Activated CD4-positive, alpha-beta T cell treated with anti-CD3 and anti-CD28 coated beads for 36 hours (primary cell): Measurements from ENCODE around the gene NUP210. TPM values are rescaled to one million over a fixed set of nuclear protein-coding genes. Genes with fewer than 3 reads are reported as not detected.

ENCODE experiments used
- ATAC-seq: fragments of 200-7000 bp; cut with Tn5 transposase; one replicate; pipeline ENCODE4 v1.10.0; 2021; ENCODE audit warnings: mild to moderate bottlenecking, moderate library complexity
- CTCF ChIA-PET: fragments of 350-600 bp; sonication (Branson Sonifier 250); formaldehyde crosslinking; loops from one replicate; lab custom pipeline; 2021; ENCODE audit warnings: antibody characterized with exemption; lab: Charles Lee
- POLR2A ChIA-PET: fragments of 350-600 bp; sonication (Branson Sonifier 250); formaldehyde crosslinking; loops from one replicate; lab custom pipeline; 2021; ENCODE audit warnings: antibody characterized with exemption, inconsistent platforms; lab: Charles Lee
- DNase-seq: peaks from one replicate; pipeline ENCODE4 v3.0.0-alpha.2; 2020
- H3K27ac Mint-ChIP-seq: one replicate; pipeline ENCODE4 v1.8.0; 2021; ENCODE audit warnings: mixed read lengths
- H3K27me3 Mint-ChIP-seq: one replicate; pipeline ENCODE4 v1.8.0; 2021; ENCODE audit warnings: mixed read lengths
- H3K36me3 Mint-ChIP-seq: one replicate; pipeline ENCODE4 v1.8.0; 2021; ENCODE audit warnings: low read depth, mixed read lengths
- H3K4me1 Mint-ChIP-seq: one replicate; pipeline ENCODE4 v1.8.0; 2021; ENCODE audit warnings: mixed read lengths
- H3K4me3 Mint-ChIP-seq: one replicate; pipeline ENCODE4 v1.8.0; 2021; ENCODE audit warnings: mild to moderate bottlenecking, moderate library complexity, mixed read lengths
- H3K9me3 Mint-ChIP-seq: one replicate; pipeline ENCODE4 v1.8.0; 2021; ENCODE audit warnings: low read depth, mixed read lengths
- intact Hi-C, 2 experiments: fragments of 100-400 bp; cut with DNase I in 1 of 2; cut with micrococcal nuclease in 1 of 2; formaldehyde crosslinking; loops; one replicate each; pipeline versions ENCODE4 v1.14.2 to v1.15.1; 2022 to 2024; cut with DNase I, micrococcal nuclease
- total RNA-seq, 2 experiments: library from RNA; stranded (reverse); gene quantifications; one replicate each; pipeline ENCODE4 v1.2.3, GENCODE V29; 2021

The NUP210 gene
- 100 to 1,000 TPM; 117 to 123 TPM for total RNA-seq

- peak within 1 kb of the TSS; percentile 99 for H3K27ac Mint-ChIP-seq
- intact Hi-C loops: loop anchor here (1.0 to 10.0 kb wide), 5 partner anchors 8 to 705 kb away; partner anchors contain the start of genes CHCHD4 (in 1 of the 2), HDAC11 (in 1 of the 2) and TMEM43 (in 1 of the 2)
Measured at GRCh38 chr3:13420045-13420830, at the start of gene NUP210. Gene NUP210, minus strand, starts transcription at chr3:13420322. Its CDS starts 96 bp downstream, at chr3:13420226.

GRCh38 chr3:13466781-13467180 lies 46.7 kb upstream of the NUP210 start:
- Mint-ChIP-seq H3K27me3 (no peaks in the 10 kb centered on the region), H3K4me1 (no peaks in the 10 kb centered on the region), H3K4me3 (no peak overlapping the region), H3K9me3 (no peaks in the 10 kb centered on the region), H3K27ac (no peak overlapping the region), H3K36me3 (no peaks in the 10 kb centered on the region)
- POLR2A ChIA-PET: no interaction called here
- ATAC-seq (no peak), DNase-seq (no peak)
- CTCF ChIA-PET: interaction anchor here (0.5 to 1.1 kb wide), 5 partner anchors 11 to 191 kb away, joined by 3 read pairs; no protein-coding TSS in a partner anchor
- intact Hi-C loops: no loop called here

More at GRCh38 chr3:13420045-13420830, at the start of gene NUP210:
- CTCF ChIA-PET: interaction anchor here (0.6 to 2.5 kb wide), 4 partner anchors 32 to 900 kb away, joined by 3 to 14 read pairs (median 3); no protein-coding TSS in a partner anchor
- POLR2A ChIA-PET: interaction anchor here (0.6 to 1.4 kb wide), 4 partner anchors 32 to 861 kb away, joined by 3 to 7 read pairs (median 4); partner anchors contain the start of gene HDAC11
- peaks cover 27% of the 10 kb centered on the region for H3K36me3 Mint-ChIP-seq
- no peaks in the 10 kb centered on the region for H3K27me3 Mint-ChIP-seq
- H3K9me3 Mint-ChIP-seq: no peaks in the 10 kb centered on the region
- ATAC-seq (peak; percentile 13), DNase-seq (peak; percentile 79)
- peaks cover 57% of the 10 kb centered on the region for H3K4me1 Mint-ChIP-seq
- H3K4me3 Mint-ChIP-seq: peak within 1 kb of the TSS; percentile 89

- peaks cover 3% of the 10 kb centered on the region for H3K4me1 Mint-ChIP-seq
- H3K4me3 Mint-ChIP-seq: no peak overlapping the region
- CTCF ChIA-PET: interaction anchor here (0.8 kb wide), 1 partner anchor 49 kb away, joined by 3 read pairs; no protein-coding TSS in a partner anchor
- no peak overlapping the region for H3K27ac Mint-ChIP-seq
- POLR2A ChIA-PET: no interaction called here
- H3K36me3 Mint-ChIP-seq: no peaks in the 10 kb centered on the region
- H3K27me3 Mint-ChIP-seq: no peaks in the 10 kb centered on the region
- intact Hi-C loops: no loop called here
- no peaks in the 10 kb centered on the region for H3K9me3 Mint-ChIP-seq
- DNase-seq: no peak
- no peak for ATAC-seq
Measured at GRCh38 chr3:13465236-13465873, 45.2 kb upstream of the NUP210 start.

GRCh38 chr3:13463618-13464400 lies 43.7 kb upstream of the NUP210 start:
- intact Hi-C loops: no loop called here
- Mint-ChIP-seq H3K27me3 (no peaks in the 10 kb centered on the region), H3K4me1 (peaks cover 3% of the 10 kb centered on the region), H3K4me3 (no peak overlapping the region), H3K9me3 (no peaks in the 10 kb centered on the region), H3K36me3 (no peaks in the 10 kb centered on the region), H3K27ac (no peak overlapping the region)
- no peak for DNase-seq
- ATAC-seq: no peak
- POLR2A ChIA-PET: interaction anchor here (0.6 kb wide), 1 partner anchor 70 kb away, joined by 6 read pairs; no protein-coding TSS in a partner anchor
- CTCF ChIA-PET: interaction anchor here (0.8 to 3.3 kb wide), 7 partner anchors 9 to 372 kb away, joined by 3 to 18 read pairs (median 4); no protein-coding TSS in a partner anchor

- ChIA-PET POLR2A (no interaction called here), CTCF (interaction anchor here (0.6 to 3.3 kb wide), 9 partner anchors 11 to 371 kb away, joined by 3 to 18 read pairs (median 4); partner anchors contain the start of gene HDAC11)
- DNase-seq (no peak), ATAC-seq (no peak)
- no peaks in the 10 kb centered on the region for H3K36me3 Mint-ChIP-seq
- peaks cover 3% of the 10 kb centered on the region for H3K4me1 Mint-ChIP-seq
- H3K27ac Mint-ChIP-seq: no peak overlapping the region
- no peak overlapping the region for H3K4me3 Mint-ChIP-seq
- no peaks in the 10 kb centered on the region for H3K27me3 Mint-ChIP-seq
- H3K9me3 Mint-ChIP-seq: no peaks in the 10 kb centered on the region
- intact Hi-C loops: no loop called here
Measured at GRCh38 chr3:13462822-13463221, 42.7 kb upstream of the NUP210 start.

GRCh38 chr3:13462125-13462629 lies 42.1 kb upstream of the NUP210 start:
- Mint-ChIP-seq H3K27ac (no peak overlapping the region), H3K4me3 (no peak overlapping the region), H3K4me1 (peaks cover 3% of the 10 kb centered on the region), H3K36me3 (no peaks in the 10 kb centered on the region), H3K27me3 (no peaks in the 10 kb centered on the region), H3K9me3 (no peaks in the 10 kb centered on the region)
- ATAC-seq: no peak
- ChIA-PET CTCF (interaction anchor here (0.6 to 3.3 kb wide), 16 partner anchors 10 to 370 kb away, joined by 3 to 34 read pairs (median 5); partner anchors contain the start of gene HDAC11), POLR2A (no interaction called here)
- DNase-seq: no peak
- intact Hi-C loops: no loop called here

- Mint-ChIP-seq H3K36me3 (no peaks in the 10 kb centered on the region), H3K4me1 (peaks cover 3% of the 10 kb centered on the region), H3K27ac (no peak overlapping the region), H3K4me3 (no peak overlapping the region), H3K27me3 (no peaks in the 10 kb centered on the region), H3K9me3 (no peaks in the 10 kb centered on the region)
- intact Hi-C loops: loop anchor here in 1 of 2 experiments (1.0 kb wide), 3 partner anchors 232 to 369 kb away; no protein-coding TSS in a partner anchor
- ATAC-seq: peak; percentile 99
- ChIA-PET POLR2A (no interaction called here), CTCF (interaction anchor here (0.7 to 3.3 kb wide), 23 partner anchors 9 to 369 kb away, joined by 3 to 34 read pairs (median 4); partner anchors contain the start of gene HDAC11)
- peak; percentile 91 for DNase-seq
Measured at GRCh38 chr3:13461169-13462124, 41.3 kb upstream of the NUP210 start.

- Mint-ChIP-seq H3K27ac (no peak overlapping the region), H3K4me3 (no peak overlapping the region), H3K9me3 (no peaks in the 10 kb centered on the region), H3K4me1 (peaks cover 3% of the 10 kb centered on the region), H3K36me3 (no peaks in the 10 kb centered on the region), H3K27me3 (no peaks in the 10 kb centered on the region)
- CTCF ChIA-PET: interaction anchor here (0.6 to 3.1 kb wide), 11 partner anchors 8 to 398 kb away, joined by 3 to 34 read pairs (median 4); partner anchors contain the start of gene HDAC11
- DNase-seq (no peak), ATAC-seq (no peak)
- POLR2A ChIA-PET: no interaction called here
- intact Hi-C loops: no loop called here
Measured at GRCh38 chr3:13460341-13460736, 40.2 kb upstream of the NUP210 start.

- Mint-ChIP-seq H3K9me3 (no peaks in the 10 kb centered on the region), H3K27ac (no peak overlapping the region), H3K36me3 (no peaks in the 10 kb centered on the region), H3K27me3 (no peaks in the 10 kb centered on the region), H3K4me3 (no peak overlapping the region), H3K4me1 (peaks cover 3% of the 10 kb centered on the region)
- ATAC-seq: no peak
- no peak for DNase-seq
- CTCF ChIA-PET: interaction anchor here (0.6 to 3.1 kb wide), 8 partner anchors 7 to 398 kb away, joined by 3 to 34 read pairs (median 4); partner anchors contain the start of gene HDAC11
- intact Hi-C loops: loop anchor here (2.0 to 10.0 kb wide), 2 partner anchors 153 to 625 kb away; no protein-coding TSS in a partner anchor
- POLR2A ChIA-PET: no interaction called here
Measured at GRCh38 chr3:13459605-13460340, 39.7 kb upstream of the NUP210 start.
